D721Med (cell line): ENCODE results near the gene OSBPL10.

ENCODE experiments used
- DNase-seq: peaks from one replicate; pipeline ENCODE4 v3.0.0; 2011; ENCODE audit warnings: low spot score; ENCODE audit not compliant: insufficient read length
- FAIRE-seq: peaks from 2 replicates; lab custom pipeline; 2011; peaks lifted over from hg19 to GRCh38; lab: Jason Lieb, UNC
- CTCF ChIP-seq: IDR thresholded peaks from 2 replicates; pipeline ENCODE4 v1.5.1; 2012; ENCODE audit warnings: mild to moderate bottlenecking, control low read depth; ENCODE audit not compliant: insufficient read depth; ENCODE audit errors: missing control alignments

OSBPL10 gene

GRCh38 chr3:31676556-31676955, 304.5 kb downstream of the OSBPL10 start:
- FAIRE-seq (no peak), DNase-seq (no peak)
- TF ChIP-seq CTCF = no peak

- DNase-seq = no peak
- no peak for FAIRE-seq
- no peak for TF ChIP-seq CTCF
These were observed 307.1 kb downstream of the OSBPL10 start for GRCh38 chr3:31673950-31674349.

GRCh38 chr3:31671976-31672375, 309.1 kb downstream of the OSBPL10 start:
- FAIRE-seq (no peak), DNase-seq (no peak)
- no peak for TF ChIP-seq CTCF

- DNase-seq (no peak), FAIRE-seq (no peak)
- TF ChIP-seq CTCF = no peak
These were observed 309.6 kb downstream of the OSBPL10 start for GRCh38 chr3:31671451-31671850.

- DNase-seq = no peak
- no peak for TF ChIP-seq CTCF
- FAIRE-seq = no peak
These were observed 310.3 kb downstream of the OSBPL10 start for GRCh38 chr3:31670722-31671121.

- FAIRE-seq = no peak
- TF ChIP-seq CTCF = no peak
- DNase-seq = no peak
These were observed 310.9 kb downstream of the OSBPL10 start for GRCh38 chr3:31670136-31670535.

- FAIRE-seq = no peak
- no peak for DNase-seq
These were observed 312.8 kb downstream of the OSBPL10 start for GRCh38 chr3:31668242-31668641.

More at GRCh38 chr3:31668242-31668641, 312.8 kb downstream of the OSBPL10 start:
- no peak for TF ChIP-seq CTCF
